Prostate gland (tissue), 2 donors: Measurements from ENCODE around the gene CUX1. TPM values are rescaled to one million over a fixed set of nuclear protein-coding genes. Genes with fewer than 3 reads are reported as not detected.
"Not testable (repeated sequence)": the region's sequence is repeated elsewhere in the genome, so short reads cannot be mapped to it uniquely, and the experiment has no call there.

Experiments
- DNase-seq: peaks from one replicate; pipeline ENCODE4 v3.0.0-alpha.2; 2019; ENCODE audit warnings: low spot score
- H3K27ac ChIP-seq, 2 donors: fragments of 200-600 bp; sonication (generic); 2 replicates each; pipeline ENCODE4 v1.5.1; 2017 to 2019
- H3K27me3 ChIP-seq: fragments of 200-600 bp; sonication (generic); replicated peaks from 2 replicates; pipeline ENCODE4 v1.5.1; 2019; ENCODE audit not compliant: insufficient read depth
- H3K36me3 ChIP-seq, 2 donors: fragments of 200-600 bp; sonication (generic); 1 replicate in 1 of 2; 2 replicates in 1 of 2; pipeline versions ENCODE4 v1.5.1 to v1.8.1; 2017 to 2019
- H3K4me1 ChIP-seq: fragments of 200-600 bp; sonication (generic); replicated peaks from 2 replicates; pipeline ENCODE4 v1.5.1; 2019
- H3K4me3 ChIP-seq, 2 donors: fragments of 200-600 bp; sonication (generic); 2 replicates each; pipeline ENCODE4 v1.5.1; 2017 to 2019
- H3K9me3 ChIP-seq: fragments of 200-600 bp; sonication (generic); 2 replicates; pipeline ENCODE4 v1.5.1; 2017
- WGBS: methylation state at CpG from one replicate; pipeline ENCODE4 v1.1.5; 2018; 5-methylcytosine and 5-hydroxymethylcytosine counted together
- intact Hi-C: fragments of 100-400 bp; cut with DNase I; formaldehyde crosslinking; loops from one replicate; pipeline ENCODE4 v1.14.2; 2022
- microRNA-seq: library from miRNA; unstranded; fragments of <30 nt; microRNA quantifications from one replicate; pipeline ENCODE4, GENCODE V29; 2016
- small RNA-seq, 2 donors: library from RNA; depleted of rRNA; stranded (forward); fragments of <200 nt; gene quantifications; one replicate each; pipeline ENCODE3, GENCODE V24; 2016
- total RNA-seq, 2 donors: library from RNA; depleted of rRNA; stranded (reverse); fragments of >200 nt; gene quantifications; one replicate each; pipeline ENCODE4 v1.1.0, GENCODE V29; 2016

Gene CUX1
- total RNA-seq, 2 donors from 2014 or later: 96.3 to 99.2 TPM

DNA sequence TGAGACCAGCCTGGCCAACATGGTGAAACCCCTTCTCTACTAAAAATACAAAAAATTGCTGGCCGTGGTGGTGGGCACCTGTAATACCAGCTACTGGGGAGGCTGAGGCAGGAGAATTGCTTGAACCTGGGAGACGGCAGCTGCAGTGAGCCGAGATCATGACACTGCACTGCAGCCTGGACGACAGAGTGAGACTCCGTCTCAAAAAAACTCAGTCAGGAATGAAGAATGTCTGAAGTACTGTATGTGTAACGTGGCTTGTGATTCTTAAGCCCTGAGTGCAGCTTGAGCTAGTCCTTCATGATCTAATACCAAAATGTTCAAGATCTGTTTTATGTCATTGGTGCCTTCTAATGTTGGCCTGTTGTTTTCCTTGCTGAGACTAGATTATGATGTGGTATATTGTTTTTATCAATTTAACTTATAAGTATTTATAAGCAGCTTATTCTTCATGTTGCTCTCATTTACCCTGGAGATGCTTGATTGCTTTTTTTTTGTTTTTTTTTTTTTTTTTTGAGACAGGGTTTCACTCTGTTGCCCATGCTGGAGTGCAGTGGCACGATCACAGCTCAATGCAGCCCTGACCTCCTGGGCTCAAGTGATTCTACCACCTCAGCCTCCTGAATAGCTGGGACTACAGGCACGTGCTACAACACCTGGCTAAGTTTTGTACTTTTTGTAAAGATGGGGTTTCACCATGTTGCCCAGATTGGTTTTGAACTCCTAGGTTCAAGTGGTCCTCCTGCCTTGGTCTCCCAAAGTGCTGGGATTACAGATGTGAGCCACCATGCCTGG lies 513.4 kb downstream of the CUX1 start:
- 94% methylated on average over 8 of the region's 8 CpGs for WGBS
- H3K4me3 ChIP-seq, DNase-seq, intact Hi-C loops, H3K4me1 ChIP-seq, H3K27me3 ChIP-seq, H3K36me3 ChIP-seq, H3K9me3 ChIP-seq, H3K27ac ChIP-seq: not testable (repeated sequence)

Small RNAs within 50 kb of the gene (microRNA-seq; reads per million reads assigned to microRNA genes)
- gene MIR4285: not detected

Small RNAs within 50 kb of the gene (small RNA-seq; reads per million reads assigned to genes)
- gene AC005086.2 (0 reads per million in 2 donors), gene AC005086.3 (0 reads per million in 2 donors), gene AC005086.4 (0 reads per million in 2 donors), gene AC005088.1 (0 reads per million in 2 donors), gene MIR4285 (0 reads per million in 2 donors), gene RF00554 (0 reads per million in 2 donors)

Other genes with a start within 250 kb of the CUX1 start
- gene MYL10, start 188.3 kb upstream of the CUX1 start, total RNA-seq: not detected